Measurements from ENCODE around the gene TSPAN11.
"Not testable (repeated sequence)": the region's sequence is repeated elsewhere in the genome, so short reads cannot be mapped to it uniquely, and the experiment has no call there.

The TSPAN11 gene

DNA sequence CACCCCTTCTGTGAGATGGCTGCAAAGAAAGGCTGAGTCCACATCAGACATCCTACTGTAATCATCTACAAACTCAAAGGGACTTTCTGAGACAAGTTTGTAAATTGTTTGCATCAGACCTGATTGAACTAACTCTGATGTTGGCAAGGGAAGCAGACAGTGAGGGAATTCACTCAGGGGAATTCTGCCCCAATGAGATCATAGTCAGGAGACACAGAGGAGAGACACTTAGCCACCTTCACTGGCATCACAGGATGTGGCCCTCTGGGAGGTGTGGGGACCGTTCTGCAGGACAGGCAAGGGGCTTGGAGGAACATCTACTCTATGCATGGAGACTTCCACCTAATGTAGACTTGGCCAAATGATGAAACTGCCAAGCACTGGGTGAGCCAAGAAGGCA, 76.5 kb downstream of the TSPAN11 start:
- no peak for DNase-seq (ENCODE audit: low read depth)

DNA sequence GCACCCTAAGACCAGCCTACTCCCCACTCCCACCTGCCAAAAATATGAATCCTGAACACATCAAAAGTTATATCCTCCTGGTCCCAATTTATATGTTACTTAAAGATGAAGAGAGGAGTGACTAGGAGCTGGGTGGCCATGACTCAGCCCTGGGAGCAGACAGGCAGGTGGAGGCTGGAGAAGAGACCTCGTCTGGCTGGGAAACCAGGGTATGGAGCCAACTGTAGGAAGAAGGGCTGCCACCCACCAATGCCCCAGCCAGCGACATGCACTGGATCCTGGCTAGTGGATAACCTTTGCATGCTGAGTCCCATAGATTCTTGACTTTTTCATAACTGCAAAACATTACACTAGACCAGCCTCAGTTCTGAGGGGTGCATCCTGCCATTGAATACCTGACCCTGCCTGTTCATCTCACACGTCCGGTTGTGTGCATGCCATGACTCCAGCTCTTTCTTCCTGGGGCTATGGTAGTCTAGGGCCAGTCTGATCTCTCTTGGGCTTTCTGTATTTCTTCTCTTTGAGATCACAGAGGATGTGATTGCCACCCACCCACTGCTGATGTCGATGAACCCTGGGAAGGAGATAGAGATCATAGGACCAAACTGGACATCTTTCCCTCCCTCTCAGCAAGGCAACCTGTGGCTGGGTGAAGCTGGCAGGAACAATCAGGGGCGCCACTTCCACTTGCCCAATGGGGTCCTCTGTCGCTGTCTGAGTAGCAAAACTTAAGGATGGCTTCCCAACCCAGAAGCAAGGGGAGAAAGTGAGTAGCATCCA, 77.5 kb downstream of the TSPAN11 start:
- DNase-seq (ENCODE audit: low read depth), result no peak

DNA sequence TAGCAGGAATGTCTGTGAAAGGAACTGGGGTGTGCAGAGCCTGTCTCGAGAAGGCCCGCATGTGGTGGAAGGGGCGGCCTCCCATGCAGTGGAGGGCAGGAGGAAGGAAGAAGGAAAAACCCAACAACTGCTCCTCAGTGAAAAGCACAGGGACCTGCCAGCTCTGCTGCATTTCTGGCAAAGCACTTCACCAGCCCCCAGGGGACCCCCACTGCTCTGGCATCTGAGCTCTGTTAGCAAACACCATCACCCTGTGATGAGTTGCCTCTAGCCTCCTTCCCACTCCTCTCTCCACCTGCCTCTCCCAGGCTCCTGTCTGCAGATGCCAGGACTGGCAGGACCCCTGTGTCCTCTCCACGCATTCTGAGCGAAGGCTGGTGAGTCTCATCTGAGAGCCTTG, 78.1 kb downstream of the TSPAN11 start:
- DNase-seq (ENCODE audit: low read depth), result no peak

DNA sequence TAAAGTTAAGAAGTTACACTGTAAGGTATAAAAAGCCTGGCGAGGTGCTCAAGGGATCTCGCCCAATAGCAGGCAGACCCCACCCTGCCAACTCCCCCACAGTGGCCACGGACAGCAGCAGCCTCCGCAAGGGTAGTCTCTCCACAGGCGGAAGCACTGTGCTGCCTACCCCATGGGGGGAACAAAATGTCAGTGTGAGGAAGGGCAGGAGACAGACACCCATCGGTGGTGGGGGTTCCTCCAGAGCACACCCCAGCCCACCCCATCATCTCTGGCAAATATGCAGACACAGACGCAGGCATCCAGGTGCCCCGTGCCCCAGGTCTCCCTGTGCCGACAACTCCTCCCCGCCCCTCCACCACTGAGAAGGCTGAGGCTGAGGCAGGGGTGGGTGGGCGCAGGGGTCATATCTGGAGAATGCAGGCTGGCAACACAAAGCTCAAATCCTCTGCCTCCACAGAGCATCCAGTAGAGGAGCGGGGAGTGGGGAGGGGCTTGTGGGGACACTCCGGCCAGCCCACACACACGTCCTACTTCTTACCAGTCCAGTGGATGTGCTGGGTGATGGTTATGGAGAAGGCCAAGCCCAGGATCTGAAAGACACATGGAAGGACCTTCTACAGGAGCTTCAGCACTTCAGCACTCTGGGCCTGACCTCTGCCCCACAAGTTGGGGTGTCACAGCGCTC, 78.9 kb downstream of the TSPAN11 start:
- DNase-seq (ENCODE audit: low read depth), result no peak

DNA sequence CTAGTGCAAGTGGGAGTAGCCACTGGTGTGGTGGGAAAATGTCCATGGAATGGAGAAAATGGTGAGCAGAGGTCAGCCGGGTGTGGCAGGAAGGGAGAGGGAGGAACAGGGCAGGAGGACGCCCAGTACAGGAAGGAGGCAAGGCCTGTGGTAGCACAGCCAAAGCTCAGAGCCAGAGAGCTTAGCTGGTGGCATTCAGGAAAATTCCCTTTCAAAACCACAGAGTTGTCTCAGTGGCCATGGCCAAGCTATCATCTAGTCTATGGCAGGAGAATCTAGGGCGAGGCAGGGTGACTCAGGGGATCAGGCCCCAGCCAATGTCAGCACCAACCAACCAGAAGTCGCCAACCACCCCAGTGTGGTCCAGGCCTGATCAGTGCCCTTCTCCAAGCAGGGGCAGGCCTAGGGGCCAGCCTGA, 79.4 kb downstream of the TSPAN11 start:
- no peak for DNase-seq (ENCODE audit: low read depth)

DNA sequence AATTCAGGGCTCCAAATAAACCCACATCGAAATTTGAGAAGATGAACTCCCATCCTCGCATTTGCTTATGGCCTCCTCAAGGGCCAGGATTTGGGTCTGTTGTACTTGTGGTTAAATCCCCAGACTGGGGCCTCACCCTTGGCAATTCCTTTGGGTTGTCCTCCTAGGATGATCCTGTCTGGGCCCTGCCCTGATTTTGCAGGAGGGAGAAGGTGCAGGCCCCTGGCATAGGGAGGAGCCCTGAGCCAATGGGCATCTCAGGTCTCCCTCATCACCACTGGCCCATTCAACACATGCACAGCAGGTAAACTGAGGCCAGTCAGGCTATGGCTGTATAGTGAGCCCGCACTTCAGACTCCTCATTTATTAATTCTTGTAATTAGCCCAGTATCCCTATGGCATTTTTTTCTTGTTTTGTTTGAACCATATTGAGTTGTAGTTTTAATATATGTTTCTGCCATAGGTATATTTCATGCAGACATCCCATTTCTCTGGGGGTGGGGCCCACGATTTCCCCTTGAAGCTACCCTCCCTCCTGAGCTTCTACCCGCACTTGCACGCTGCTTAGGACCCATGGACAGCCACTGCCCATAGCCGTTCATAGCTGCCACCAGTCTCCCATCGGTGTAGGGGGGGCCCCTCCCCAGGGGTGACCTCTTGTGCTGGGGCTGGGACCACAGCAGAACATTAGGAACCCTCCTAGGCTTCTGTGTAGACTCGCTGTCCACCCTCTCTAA, 80.0 kb downstream of the TSPAN11 start:
- DNase-seq (ENCODE audit: low read depth), result no peak

DNA sequence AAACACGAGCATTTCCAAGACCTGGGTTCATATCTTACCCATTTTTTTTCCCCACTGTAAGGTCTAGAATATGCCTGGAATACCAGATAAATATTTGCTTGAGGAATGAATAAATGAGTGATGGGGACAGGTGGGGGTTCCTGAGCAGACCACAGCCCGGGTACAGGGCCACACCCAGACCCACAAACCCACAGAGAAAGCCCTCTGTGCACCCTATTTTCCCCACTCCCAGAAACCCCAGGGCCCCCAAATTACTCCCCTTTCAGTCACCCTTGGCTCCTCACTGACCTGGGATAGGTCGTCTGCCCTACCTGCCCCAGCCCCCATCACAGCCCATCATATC, 80.6 kb downstream of the TSPAN11 start:
- no peak for DNase-seq (ENCODE audit: low read depth)

DNA sequence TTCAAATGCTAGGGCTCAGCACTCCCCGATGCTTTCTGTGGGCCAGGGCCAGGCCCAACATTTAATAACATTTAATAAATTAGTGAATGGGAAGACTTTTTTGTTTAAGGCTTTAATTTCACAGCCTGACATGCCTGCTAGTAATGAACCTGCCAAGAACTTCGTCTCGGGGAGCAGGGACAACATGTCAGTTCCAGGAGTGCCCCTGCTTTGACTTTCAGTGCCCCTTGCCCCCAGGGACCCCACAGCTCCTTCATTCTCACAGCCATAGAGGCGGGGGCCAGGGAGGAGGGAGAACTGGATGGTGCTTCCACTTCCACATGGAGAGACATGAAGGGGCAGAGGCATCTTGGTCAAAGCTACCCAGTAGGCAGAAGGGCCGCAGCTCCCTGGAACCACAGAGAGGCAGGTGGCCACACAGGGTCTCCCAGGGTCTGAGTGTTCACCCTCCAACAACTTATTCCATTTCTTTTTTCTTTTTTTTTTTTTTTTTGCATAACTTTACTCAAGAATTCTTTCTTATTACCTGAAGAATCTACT, 81.2 kb downstream of the TSPAN11 start:
- DNase-seq (ENCODE audit: low read depth), result no peak

DNA sequence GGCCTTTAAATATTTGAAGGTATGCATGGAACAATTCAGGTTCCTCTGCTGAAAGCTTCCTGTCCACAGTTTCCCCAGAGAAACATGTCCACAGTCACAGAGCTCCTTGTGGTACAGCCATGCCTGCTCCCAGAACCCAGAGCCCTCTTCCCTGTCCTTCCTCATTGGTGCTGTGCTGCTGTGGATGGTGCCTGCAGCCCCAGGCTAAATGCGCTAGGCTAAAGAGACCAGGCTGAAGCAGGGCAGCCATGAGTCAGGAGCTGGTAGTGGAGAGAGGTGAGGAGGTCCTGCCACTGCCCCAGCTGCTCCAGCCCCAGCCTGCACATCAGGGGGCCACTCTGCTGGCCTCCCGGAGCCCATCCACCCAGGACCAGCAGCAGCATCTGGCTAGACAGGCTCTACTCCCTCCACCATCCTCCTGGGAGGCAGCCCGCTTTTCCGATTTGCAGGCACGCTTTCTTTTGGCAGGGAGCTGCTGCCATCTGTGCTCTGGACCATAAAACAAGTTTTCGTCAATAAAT, 81.8 kb downstream of the TSPAN11 start:
- no peak for DNase-seq (ENCODE audit: low read depth)

DNA sequence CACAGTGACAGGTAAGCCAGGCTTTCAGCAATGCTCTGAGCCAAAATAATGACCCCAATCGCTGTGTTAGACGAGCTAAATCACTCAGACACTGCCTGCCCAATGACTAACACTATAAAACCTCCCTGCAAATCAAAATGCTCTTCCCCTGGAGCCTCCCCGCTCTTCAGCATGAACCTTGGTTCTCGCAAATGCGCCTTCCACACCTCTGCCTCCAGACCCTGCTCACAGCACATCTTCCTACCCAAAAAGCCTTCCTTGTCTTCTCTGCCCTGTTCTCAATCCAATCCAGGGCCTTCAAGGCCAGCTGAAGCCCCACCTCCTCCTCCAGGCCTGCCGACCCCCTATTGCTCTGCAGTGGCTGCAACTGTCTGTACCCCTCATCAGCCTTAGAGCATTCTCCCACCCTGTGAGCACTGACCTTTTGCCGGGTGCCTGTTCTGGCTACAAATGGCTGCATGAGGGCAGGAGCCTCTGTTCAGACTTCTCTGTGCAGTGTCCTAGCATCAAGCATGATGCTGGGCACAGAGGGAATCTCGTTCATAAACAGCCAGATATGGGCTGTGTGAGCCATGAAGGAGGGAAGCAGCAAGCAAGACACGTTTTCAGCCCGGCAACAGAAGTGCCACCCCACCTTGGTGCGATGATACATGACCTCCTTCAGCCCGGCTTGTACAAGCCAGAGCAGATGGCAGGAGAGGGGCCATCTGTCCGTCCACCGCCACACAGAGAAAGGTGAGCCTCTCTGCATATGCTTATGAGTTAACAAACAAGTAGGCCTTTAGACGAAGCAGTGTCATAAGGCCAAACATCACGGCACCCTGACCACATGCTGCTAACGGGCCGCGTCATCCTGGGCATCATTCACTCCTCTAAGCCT, 82.7 kb downstream of the TSPAN11 start:
- DNase-seq (ENCODE audit: low read depth), result no peak

DNA sequence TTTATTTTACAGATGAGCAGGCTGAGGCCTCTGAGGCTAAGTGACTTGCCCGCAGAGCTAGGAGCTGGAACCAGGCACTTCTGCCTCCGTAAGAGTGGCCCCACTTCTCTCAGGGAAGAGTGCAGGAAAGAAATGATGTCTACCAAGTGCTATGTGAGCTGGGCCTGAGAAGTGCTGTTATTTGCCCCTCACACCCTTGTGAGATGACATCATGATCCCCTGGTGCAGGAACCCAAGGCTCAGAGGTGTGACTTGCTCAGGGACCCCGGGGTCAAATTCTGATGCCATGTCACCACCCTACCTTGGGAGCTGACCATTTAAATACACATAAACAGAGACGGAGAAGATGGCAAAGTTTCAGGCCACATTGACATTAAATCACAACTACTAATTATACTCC, 83.4 kb downstream of the TSPAN11 start:
- DNase-seq (ENCODE audit: low read depth), result no peak

DNA sequence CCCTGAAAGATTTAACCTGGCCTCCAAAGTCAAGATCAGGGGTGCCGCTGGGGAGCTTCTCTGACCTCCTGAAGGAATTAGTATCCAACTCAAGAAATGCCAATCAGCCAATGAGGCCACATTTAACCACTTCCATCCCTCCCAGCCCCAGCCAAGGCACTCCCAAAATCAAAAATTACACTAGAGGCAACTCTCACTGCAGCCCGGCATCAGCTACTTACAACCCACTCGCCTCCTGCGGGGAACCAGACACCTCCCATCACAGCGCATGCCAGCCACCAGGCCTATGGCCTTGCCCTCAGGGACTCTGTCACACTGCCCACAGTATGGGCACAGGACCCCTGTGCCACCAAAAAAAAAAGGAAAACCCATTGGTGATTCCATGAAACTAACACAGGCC, 84.8 kb downstream of the TSPAN11 start:
- DNase-seq (ENCODE audit: low read depth), result no peak

DNA sequence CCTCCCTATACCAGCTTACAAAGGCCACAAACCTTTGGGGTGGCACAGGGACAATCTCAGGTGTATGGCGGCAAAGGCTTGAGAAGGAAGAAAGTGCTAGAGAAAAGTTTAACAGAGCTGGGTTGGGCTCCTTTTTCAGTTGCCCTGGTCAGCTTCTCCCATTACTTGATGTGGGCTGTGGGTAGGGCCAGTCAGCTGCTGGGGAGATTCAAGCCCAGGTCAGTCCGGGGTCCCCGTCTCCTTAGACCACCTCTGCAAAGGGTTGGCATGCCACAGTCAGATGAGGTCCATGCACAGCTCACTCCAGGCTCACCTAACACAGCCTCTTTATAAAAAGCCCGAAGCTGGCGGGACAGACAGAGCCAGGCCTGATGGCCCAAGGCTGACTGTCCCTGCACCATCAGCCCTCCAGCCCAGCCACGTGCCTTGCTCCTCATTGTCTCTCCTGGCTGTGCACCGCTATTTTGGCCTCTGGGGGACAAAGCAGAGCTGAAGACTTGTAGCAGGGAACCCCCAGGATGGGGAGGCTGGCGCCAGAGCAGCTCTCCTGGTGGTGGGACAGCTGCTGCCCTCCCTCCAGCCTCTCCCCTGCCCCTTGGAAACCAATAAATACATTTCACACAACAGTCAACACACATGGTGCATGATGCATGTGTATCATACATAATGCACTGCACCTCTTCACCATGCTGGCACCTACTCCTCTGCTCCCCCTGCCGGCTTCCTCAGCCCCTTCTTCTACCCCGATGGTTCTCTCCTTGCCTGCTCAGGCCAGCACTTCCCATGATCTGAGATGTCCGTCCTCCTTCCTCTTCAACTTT, 85.4 kb downstream of the TSPAN11 start:
- DNase-seq (ENCODE audit: low read depth), result no peak

DNA sequence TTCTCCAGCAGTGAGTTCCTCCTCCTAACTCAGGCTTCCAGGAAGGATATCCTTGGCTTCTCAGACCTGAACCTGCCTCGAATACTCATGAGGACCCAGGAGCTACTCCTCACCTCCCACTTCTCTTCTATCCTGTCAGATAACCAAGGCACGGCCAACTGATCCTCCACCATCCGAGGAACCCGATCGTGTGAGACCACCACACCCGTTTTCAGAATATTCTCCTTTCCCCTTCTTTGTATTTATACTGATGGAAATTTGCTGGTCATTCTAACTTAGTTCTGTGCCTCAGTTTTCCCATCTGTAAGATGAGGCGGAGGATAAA, 86.0 kb downstream of the TSPAN11 start:
- not testable (repeated sequence) for DNase-seq (ENCODE audit: low read depth)

DNA sequence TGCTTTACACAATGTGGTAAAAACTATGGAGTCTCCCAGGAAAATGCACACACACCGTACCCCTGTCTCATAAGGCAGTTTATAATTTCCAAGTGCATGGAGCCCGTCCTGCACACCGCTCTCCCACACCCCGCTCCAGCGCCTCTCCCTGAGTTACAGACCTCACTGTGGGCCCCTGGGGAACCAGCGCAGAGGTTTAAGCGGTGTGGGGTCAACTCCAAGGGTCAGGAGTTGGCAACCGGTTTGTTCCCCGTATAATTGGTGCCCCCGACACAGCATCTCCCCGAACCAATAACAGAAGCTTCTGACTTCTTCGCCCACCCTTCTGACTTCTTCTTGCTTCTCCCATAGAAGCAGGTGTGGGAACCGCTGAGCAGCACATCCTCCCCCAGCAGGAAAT, 88.7 kb downstream of the TSPAN11 start:
- DNase-seq (ENCODE audit: low read depth), result no peak

DNA sequence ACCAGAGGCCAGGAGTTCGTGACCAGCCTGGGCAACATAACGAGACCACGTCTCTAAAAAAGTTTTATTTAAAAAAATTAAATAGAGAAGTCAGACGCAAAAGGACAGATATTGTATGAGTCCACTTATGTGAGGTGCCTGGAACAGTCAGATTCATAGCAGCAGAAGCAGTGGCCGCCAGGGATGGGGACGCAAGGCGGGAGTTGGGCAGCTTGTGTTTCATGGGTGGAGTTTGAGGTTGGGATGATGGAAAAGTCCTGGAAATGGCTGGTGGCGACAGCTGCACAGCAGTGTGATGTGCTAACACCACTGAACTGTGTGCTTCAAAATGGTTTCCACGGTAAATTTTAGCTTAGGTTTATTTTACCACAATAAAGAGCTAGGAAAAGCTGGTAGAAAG, 89.5 kb downstream of the TSPAN11 start:
- DNase-seq (ENCODE audit: low read depth), result no peak

DNA sequence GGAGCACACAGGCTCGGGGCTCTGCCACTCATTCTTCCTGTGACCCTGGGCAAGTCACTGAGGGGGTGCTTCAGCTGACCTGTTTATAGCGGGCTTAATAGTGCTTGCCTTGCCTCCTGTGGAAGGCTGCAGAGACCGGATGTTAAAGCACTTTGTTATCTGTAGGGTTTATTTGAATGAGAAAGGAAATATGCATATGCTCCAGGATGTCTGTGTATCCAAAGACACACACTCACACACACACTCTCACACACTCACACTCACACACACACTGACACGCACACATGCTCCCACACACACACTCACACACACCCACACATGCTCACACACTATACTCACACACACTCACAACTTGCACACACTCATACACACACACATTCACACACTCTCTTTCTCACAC, 91.0 kb downstream of the TSPAN11 start:
- no peak for DNase-seq (ENCODE audit: low read depth)

DNA sequence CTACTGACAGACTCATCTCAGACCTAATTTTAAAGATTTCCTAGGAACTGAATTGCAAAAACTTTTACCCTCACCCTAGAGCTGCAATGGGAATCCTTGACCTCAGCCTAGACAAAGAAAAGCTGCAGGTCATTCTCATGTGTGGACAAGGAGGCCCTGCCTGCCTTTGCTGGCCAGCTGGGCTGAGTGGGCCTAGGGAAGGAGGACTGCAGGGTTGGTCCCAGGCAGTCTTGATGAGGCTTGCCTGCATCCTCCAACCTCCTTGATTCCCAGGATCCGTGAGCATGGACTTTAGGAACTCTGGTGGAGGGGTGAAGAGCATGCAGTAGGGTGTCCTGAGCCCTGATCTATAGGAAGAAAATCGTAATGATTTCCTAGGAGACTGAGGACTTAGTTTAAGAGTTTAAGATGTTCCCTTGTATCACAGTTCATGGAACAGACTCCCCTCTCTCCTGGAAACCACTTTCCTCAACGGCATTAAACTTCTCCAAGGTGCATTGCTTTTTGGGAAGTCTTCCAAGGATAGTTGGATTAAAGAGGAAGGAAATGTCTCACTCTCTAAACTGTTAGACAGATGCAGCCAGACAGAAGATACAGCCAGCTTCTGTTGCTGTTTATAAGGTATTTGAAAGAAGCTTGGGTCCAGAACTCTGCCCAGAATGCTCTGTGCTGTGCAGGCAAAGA, 91.7 kb downstream of the TSPAN11 start:
- DNase-seq (ENCODE audit: low read depth), result no peak

DNA sequence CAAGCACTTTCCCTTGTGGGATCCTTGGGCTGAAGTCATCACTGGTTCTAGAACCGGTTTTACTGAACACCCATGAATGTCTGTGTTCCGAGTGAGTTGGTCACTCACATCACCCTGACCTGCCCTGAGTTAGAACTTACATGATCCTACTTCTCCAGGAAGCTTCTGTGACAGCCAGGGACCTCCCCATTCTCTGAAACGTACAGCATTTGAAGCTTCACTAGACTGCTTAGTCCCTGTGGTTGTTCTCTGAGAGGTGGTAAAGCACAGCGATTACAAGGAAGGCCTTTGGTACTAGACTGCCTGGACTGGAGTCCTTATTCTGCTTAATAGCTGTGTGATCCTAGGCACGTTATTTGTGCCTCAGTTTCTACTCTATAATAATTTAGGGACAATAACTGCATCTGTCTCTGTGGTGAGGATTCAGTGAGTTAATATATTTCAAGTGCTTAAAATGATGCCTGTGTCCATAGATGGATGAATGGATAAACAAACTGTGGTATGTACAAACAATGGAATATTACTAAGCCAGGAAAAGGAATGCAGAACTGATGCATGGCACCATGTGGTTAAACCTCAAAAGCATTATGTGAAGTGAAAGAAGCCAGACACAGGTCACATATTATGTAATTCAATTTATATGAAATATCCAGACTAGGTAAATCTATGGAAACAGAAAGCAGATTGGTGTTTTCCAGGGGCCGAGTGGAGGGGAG, 92.4 kb downstream of the TSPAN11 start:
- no peak for DNase-seq (ENCODE audit: low read depth)

DNA sequence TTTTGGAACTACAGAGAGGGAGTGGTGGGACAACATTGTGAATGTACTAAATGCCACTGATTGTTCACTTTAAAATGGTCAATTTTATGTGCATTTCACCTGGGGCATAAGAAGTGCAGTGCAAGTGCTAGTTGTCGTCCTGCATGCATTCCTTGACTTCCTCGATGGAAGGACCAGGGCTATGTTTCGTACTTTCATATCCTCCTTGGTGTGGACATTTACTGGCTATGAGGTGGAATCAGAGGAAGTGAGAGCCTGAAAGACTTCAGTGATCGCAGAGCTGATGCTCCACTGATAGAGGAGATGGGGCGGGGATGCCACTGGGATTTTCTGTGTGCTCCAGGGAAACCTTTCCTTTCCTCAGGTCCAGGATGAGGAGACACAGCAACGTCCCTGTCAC, 93.0 kb downstream of the TSPAN11 start:
- no peak for DNase-seq (ENCODE audit: low read depth)
